B cell (primary cell): ENCODE data around the gene CD58.

Experiments
- CTCF ChIP-seq: fragments of 200-600 bp; IDR thresholded peaks from one replicate; pipeline ENCODE4 v1.8.0; 2022; ENCODE audit warnings: antibody characterized with exemption, mild to moderate bottlenecking
- EZH2 ChIP-seq: IDR thresholded peaks from 2 replicates; pipeline ENCODE4 v1.6.1; 2012; ENCODE audit warnings: borderline replicate concordance, low read depth, mild to moderate bottlenecking, moderate library complexity, low read length; ENCODE audit not compliant: insufficient read depth, poor library complexity, severe bottlenecking

- TF ChIP-seq CTCF = no peak
- TF ChIP-seq EZH2 = no peak
These were observed 95.6 kb downstream of the CD58 start for GRCh38 chr1:116474921-116475849.
